GM23338 (cell line): ENCODE data around the gene RUNX3. TPM values are rescaled to one million over a fixed set of nuclear protein-coding genes. Genes with fewer than 3 reads are reported as not detected.
A peak's percentile ranks its signal among the peaks of the same experiment; 100 is the strongest.

ENCODE experiments used
- ATAC-seq: fragments of 200-7000 bp; cut with Tn5 transposase; 3 replicates; pipeline ENCODE4 v1.9.1; 2020
- DNase-seq: peaks from one replicate; pipeline ENCODE4 v3.0.0-alpha.2; 2015; ENCODE audit warnings: low spot score
- H2AFZ ChIP-seq: fragments of 200-600 bp; sonication (generic); 2 replicates; pipeline ENCODE4 v1.8.0; 2016; ENCODE audit warnings: antibody characterized with exemption, mild to moderate bottlenecking, moderate library complexity
- H3F3A ChIP-seq: fragments of 200-600 bp; sonication (generic); replicated peaks from 2 replicates; pipeline ENCODE4 v1.8.0; 2017; ENCODE audit warnings: antibody characterized with exemption, mixed run types, low read depth
- H3K27ac ChIP-seq: fragments of 200-600 bp; sonication (generic); 2 replicates; pipeline ENCODE4 v1.6.1; 2016; ENCODE audit warnings: low read depth
- H3K27me3 ChIP-seq: fragments of 200-600 bp; sonication (generic); 2 replicates; pipeline ENCODE4 v1.8.0; 2016; ENCODE audit warnings: mild to moderate bottlenecking, mixed run types, moderate library complexity; ENCODE audit not compliant: insufficient read depth
- H3K36me3 ChIP-seq: fragments of 200-600 bp; sonication (generic); 2 replicates; pipeline ENCODE4 v1.8.0; 2016; ENCODE audit warnings: mild to moderate bottlenecking; ENCODE audit not compliant: insufficient read depth
- H3K4me1 ChIP-seq: fragments of 200-600 bp; sonication (generic); 2 replicates; pipeline ENCODE4 v1.8.0; 2016; ENCODE audit warnings: mild to moderate bottlenecking, moderate library complexity; ENCODE audit not compliant: insufficient read depth
- H3K4me2 ChIP-seq: fragments of 200-600 bp; sonication (generic); 2 replicates; pipeline ENCODE4 v1.7.1; 2017; ENCODE audit warnings: mixed run types
- H3K4me3 ChIP-seq: fragments of 200-600 bp; sonication (generic); 2 replicates; pipeline ENCODE4 v1.6.1; 2016; ENCODE audit warnings: mixed run types
- H3K79me2 ChIP-seq: fragments of 200-600 bp; sonication (generic); replicated peaks from 2 replicates; pipeline ENCODE4 v1.8.0; 2017; ENCODE audit warnings: mild to moderate bottlenecking; ENCODE audit not compliant: insufficient read depth
- H3K9me2 ChIP-seq: fragments of 200-600 bp; sonication (generic); 2 replicates; pipeline ENCODE4 v1.8.0; 2017; ENCODE audit not compliant: insufficient read depth
- H4K20me1 ChIP-seq: fragments of 200-600 bp; sonication (generic); replicated peaks from 2 replicates; pipeline ENCODE4 v1.8.0; 2017; ENCODE audit warnings: mild to moderate bottlenecking; ENCODE audit not compliant: insufficient read depth
- H3K27ac Mint-ChIP-seq: 2 replicates; pipeline ENCODE4 v1.8.0; 2020; ENCODE audit warnings: inconsistent platforms, mild to moderate bottlenecking, moderate library complexity, mixed read lengths
- H3K27me3 Mint-ChIP-seq: 3 replicates; pipeline ENCODE4 v1.8.0; 2022; ENCODE audit warnings: low read depth, mild to moderate bottlenecking, moderate library complexity, mixed read lengths, inconsistent platforms; ENCODE audit not compliant: insufficient read depth, poor library complexity
- H3K36me3 Mint-ChIP-seq: 3 replicates; pipeline ENCODE4 v1.8.0; 2021; ENCODE audit warnings: low read depth, mild to moderate bottlenecking, inconsistent platforms, moderate library complexity, mixed read lengths
- H3K4me1 Mint-ChIP-seq: 3 replicates; pipeline ENCODE4 v1.8.0; 2020; ENCODE audit warnings: mild to moderate bottlenecking, inconsistent platforms, mixed read lengths
- H3K4me3 Mint-ChIP-seq: 3 replicates; pipeline ENCODE4 v1.8.0; 2021; ENCODE audit warnings: moderate library complexity, mild to moderate bottlenecking, inconsistent platforms, mixed read lengths
- H3K9me3 Mint-ChIP-seq: 3 replicates; pipeline ENCODE4 v1.8.0; 2020; ENCODE audit warnings: moderate library complexity, mild to moderate bottlenecking, inconsistent platforms, mixed read lengths
- CREB1 ChIP-seq: fragments of 250-450 bp; sonication (Bioruptor Pico); IDR thresholded peaks from 2 replicates; pipeline ENCODE4 v1.5.0; 2020; ENCODE audit warnings: low read depth, mild to moderate bottlenecking, moderate library complexity
- CTCF ChIP-seq, 2 experiments: fragments of 200-600 bp in 1 of 2; sonication (generic) in 1 of 2; conservative IDR thresholded peaks; 2 replicates each; pipeline versions ENCODE4 v1.5.1 to v1.6.1; 2016 to 2017; ENCODE audit warnings: antibody characterized with exemption in 2 of 2, low read depth in 2 of 2, mild to moderate bottlenecking in 2 of 2, moderate library complexity in 1 of 2
- ETS1 ChIP-seq: IDR thresholded peaks from 2 replicates; pipeline ENCODE4 v1.6.1; 2016; ENCODE audit warnings: antibody characterized with exemption
- EZH2 ChIP-seq: fragments of 200-600 bp; sonication (generic); IDR thresholded peaks from one replicate; pipeline ENCODE4 v1.8.0; 2017; ENCODE audit warnings: antibody characterized with exemption, mild to moderate bottlenecking, low read depth; ENCODE audit not compliant: unreplicated experiment
- EZH2phosphoT487 ChIP-seq: fragments of 200-600 bp; sonication (generic); IDR thresholded peaks from one replicate; pipeline ENCODE4 v1.8.1; 2018; ENCODE audit warnings: antibody characterized with exemption; ENCODE audit not compliant: unreplicated experiment
- JUNB ChIP-seq: IDR thresholded peaks from one replicate; pipeline ENCODE4 v1.6.1; 2016; ENCODE audit warnings: antibody characterized with exemption; ENCODE audit not compliant: unreplicated experiment
- STAT1 ChIP-seq: IDR thresholded peaks from one replicate; pipeline ENCODE4 v1.6.1; 2016; ENCODE audit warnings: antibody characterized with exemption; ENCODE audit not compliant: unreplicated experiment
- polyA plus RNA-seq: library from polyadenylated mRNA; unstranded; fragments of >200 nt; fragmentation: Nextera tagmentation; extraction: Ambion mirVana; gene quantifications from 2 replicates; pipeline ENCODE4 v1.2.1, GENCODE V29; 2016
- total RNA-seq: library from RNA; depleted of rRNA; stranded (reverse); fragments of >200 nt; shearing (Covaris generic); gene quantifications from 2 replicates; pipeline ENCODE4 v1.2.3, GENCODE V29; 2014

RUNX3 gene
- total and polyA plus RNA-seq, 2 experiments from 2014 or later, result 0.23 to 0.73 TPM

GRCh38 chr1:24898152-24898908, 31.7 kb downstream of the RUNX3 start:
- H3K27me3 Mint-ChIP-seq, result peaks cover 17% of the 10 kb centered on the region
- H3K36me3 Mint-ChIP-seq, result no peaks in the 10 kb centered on the region
- no peaks in the 10 kb centered on the region for H3K4me1 ChIP-seq
- H3K27ac Mint-ChIP-seq, result no peak overlapping the region
- TF ChIP-seq EZH2phosphoT487 (no peak), CTCF (conservative IDR thresholded peaks at IDR 0.05; ENCODE audit: low read depth in 2 of 2) (peak; percentile 77 to 92)
- no peaks in the 10 kb centered on the region for H4K20me1 ChIP-seq
- no peak overlapping the region for H3K4me2 ChIP-seq
- peak; percentile 91 for ATAC-seq
- no peaks in the 10 kb centered on the region for H3F3A ChIP-seq
- H2AFZ ChIP-seq, result no peak overlapping the region
- no peak overlapping the region for H3K27ac ChIP-seq
- H3K36me3 ChIP-seq, result no peaks in the 10 kb centered on the region
- DNase-seq, result peak; percentile 80
- no peak overlapping the region for H3K4me3 ChIP-seq
- no peaks in the 10 kb centered on the region for H3K27me3 ChIP-seq
- no peak overlapping the region for H3K4me3 Mint-ChIP-seq
- peaks cover 16% of the 10 kb centered on the region for H3K4me1 Mint-ChIP-seq
- H3K9me3 Mint-ChIP-seq, result no peaks in the 10 kb centered on the region; the same call in 2 of the 3 replicates
- no peaks in the 10 kb centered on the region for H3K9me2 ChIP-seq
- no peaks in the 10 kb centered on the region for H3K79me2 ChIP-seq

GRCh38 chr1:24897263-24898151, 32.6 kb downstream of the RUNX3 start:
- no peaks in the 10 kb centered on the region for H3K4me1 ChIP-seq
- H3K27ac ChIP-seq, result no peak overlapping the region
- Mint-ChIP-seq H3K4me3 (no peak overlapping the region), H3K27me3 (peaks cover 17% of the 10 kb centered on the region), H3K36me3 (peaks cover 7% of the 10 kb centered on the region), H3K4me1 (peaks cover 16% of the 10 kb centered on the region), H3K9me3 (peaks cover 7% of the 10 kb centered on the region), H3K27ac (no peak overlapping the region)
- no peaks in the 10 kb centered on the region for H4K20me1 ChIP-seq
- no peak overlapping the region for H3K4me2 ChIP-seq
- no peak overlapping the region for H3K4me3 ChIP-seq
- no peak for DNase-seq
- H3K27me3 ChIP-seq, result no peaks in the 10 kb centered on the region
- H3F3A ChIP-seq, result no peaks in the 10 kb centered on the region
- H3K36me3 ChIP-seq, result no peaks in the 10 kb centered on the region
- TF ChIP-seq EZH2 (no peak), ETS1 (no peak), CREB1 (CRISPR knock-in tag) (no peak), STAT1 (no peak), JUNB (no peak)
- H3K9me2 ChIP-seq, result no peaks in the 10 kb centered on the region
- ATAC-seq, result no peak; the same call in 2 of the 3 replicates
- no peak overlapping the region for H2AFZ ChIP-seq
- no peaks in the 10 kb centered on the region for H3K79me2 ChIP-seq
